CD4-positive, alpha-beta T cell treated with Interleukin-4 for 1 hour (primary cell): ENCODE data around the gene FOXP1.

Experiments
- DNase-seq, 2 donors: peaks; one replicate each; pipeline ENCODE4 v3.0.0-alpha.2; 2020 to 2022

The FOXP1 gene

DNA sequence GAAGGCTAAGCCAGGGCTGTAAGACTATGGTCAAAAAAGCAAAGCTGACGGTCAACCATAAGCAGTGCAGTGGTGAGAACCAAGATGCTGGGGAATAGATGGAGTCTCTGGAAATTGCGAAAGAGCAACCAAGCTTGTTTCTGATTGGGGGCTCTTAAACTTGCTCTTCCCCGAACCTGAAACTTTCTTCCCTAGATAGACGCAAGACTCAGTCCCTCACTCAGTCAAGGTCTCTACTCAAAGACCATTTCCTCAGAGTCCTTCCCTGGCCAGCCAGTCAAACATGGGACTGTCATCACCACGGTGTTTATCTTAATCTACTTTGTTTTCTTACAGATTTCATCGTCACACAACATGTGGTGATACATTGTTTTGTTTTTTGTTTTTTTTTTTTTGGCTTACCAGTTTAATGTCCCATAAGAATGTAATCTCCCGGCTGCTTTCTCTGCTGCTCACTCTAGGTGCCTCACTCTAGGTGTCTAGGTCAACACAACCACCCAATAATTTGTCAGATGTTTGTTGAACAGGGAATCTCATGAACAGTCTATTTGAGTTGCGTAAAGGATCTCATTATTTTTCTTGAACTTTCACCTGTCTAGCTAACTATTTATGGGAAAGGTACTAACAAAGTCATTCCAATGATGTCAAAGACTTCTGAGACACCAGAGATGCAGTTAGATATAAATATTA is 495.4 kb downstream of the FOXP1 start:
- DNase-seq: no peak

DNA sequence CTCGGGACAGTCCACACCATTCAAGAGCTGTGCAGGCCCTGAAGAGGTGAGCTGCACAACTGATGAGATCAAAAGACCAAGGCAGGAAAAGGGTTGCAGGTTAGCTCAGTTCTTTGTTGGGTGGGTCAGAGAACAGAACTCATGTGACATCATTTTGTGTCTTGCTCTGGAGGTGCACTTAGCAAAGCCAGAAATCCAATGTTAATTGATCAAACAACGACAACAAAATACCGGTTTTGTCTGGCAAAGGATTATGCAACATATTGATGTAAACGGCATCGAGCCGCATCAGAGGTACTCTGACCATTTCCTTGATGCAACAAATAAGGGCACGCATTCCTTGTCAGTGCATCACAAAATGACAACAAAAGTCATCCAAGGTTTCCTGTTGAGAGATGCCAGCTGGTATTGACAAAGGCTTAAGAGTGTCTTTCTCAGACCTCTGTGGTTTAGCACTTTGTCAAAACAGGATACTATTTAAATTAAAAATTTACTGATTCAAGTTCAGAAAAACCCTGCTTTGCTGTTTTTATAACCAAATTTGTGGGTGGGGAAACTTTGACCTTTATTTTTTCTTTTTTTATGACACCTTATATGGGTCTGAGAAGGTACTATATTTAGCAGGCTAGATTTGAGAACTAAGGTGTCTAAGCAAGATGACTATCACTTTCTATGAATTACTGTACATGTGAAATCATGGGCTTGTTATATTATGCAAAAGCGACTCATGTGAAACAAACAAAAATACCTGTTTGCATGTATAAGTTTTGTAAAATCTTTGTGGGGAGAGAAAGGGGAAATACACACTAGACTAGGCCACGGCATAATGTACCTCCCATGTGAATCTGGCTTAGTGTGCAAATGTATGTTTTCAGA is 496.1 kb downstream of the FOXP1 start:
- DNase-seq: peak; percentile 45 to 78

DNA sequence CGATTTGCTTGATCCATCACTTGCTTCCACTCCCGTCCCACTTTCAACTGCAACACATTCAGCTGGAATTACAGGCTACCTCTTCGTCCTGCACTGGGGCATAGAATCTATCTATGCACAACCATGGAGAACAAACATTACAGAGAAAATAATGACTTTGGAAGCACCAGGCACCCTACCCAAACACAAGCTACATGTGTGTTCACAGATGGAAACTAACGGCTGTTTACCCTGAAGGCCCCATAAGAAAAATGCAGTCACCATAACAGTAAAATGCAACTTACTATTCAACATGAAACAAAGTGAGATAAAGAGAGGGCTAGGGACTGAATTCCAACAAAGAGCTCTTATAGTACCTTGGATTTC is 496.8 kb downstream of the FOXP1 start:
- no peak for DNase-seq

DNA sequence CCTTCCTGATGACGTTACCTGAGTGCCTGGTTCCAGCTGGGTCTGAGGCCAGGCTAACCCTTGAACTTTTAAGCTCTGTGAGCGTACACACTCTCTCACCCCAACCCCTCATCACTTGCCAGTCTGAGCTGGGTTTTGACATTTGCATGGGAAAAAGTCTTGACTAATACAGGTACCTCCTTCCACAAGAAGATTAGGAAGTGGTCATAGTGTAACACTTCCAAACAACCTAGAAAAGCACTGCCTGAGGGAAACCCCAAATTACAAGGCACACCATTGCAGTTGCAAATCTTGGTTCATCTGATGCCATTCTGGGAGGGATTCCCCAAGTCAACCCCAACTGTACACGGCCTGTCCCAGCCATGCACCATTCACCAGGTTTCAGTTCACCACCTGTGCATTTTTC is 499.8 kb downstream of the FOXP1 start:
- DNase-seq: no peak

DNA sequence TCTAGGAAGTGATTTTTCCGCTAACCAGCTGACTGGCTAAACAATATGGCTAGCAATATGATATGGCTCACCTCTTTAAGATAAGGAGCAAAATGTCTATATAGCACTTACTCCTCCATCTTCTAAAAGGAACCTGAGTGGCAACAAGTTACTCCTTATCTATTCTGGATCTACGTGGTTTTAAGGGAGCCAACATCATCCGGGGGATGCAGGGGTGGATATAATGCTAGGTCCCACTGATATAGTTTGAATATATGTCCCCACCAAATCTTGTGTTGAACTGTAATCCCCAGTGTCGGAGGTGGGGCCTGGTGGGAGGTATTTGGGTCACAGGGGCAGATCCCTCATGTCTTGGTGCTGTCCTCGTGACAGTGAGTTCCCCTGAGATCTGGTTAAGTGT is 500.7 kb downstream of the FOXP1 start:
- DNase-seq: no peak

DNA sequence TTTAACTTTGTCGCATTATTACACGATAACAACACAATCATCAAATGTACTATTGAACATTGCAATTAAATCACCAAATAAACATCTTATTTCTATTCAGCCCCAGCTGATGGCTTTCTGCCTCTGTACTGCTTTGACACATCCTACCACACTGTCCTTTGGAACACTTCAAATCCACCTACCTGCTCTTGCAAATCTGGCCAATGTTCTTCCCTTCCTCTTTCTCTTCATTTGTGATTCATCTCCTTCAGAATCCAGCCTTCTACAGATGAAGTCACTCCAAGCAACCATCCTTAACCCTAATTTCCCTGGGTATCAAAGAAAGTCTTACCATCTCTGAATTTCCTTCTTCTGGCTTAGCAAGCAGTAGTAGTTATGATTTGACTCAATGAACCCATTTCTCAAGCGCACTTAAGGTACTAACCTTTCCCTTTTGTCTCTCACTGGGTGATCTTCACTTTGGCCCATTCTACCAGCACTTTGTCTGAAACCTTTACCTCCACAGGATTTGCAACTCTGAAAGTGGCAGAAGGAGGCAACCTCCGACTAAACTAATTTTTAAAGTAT is 502.9 kb downstream of the FOXP1 start:
- DNase-seq: no peak

DNA sequence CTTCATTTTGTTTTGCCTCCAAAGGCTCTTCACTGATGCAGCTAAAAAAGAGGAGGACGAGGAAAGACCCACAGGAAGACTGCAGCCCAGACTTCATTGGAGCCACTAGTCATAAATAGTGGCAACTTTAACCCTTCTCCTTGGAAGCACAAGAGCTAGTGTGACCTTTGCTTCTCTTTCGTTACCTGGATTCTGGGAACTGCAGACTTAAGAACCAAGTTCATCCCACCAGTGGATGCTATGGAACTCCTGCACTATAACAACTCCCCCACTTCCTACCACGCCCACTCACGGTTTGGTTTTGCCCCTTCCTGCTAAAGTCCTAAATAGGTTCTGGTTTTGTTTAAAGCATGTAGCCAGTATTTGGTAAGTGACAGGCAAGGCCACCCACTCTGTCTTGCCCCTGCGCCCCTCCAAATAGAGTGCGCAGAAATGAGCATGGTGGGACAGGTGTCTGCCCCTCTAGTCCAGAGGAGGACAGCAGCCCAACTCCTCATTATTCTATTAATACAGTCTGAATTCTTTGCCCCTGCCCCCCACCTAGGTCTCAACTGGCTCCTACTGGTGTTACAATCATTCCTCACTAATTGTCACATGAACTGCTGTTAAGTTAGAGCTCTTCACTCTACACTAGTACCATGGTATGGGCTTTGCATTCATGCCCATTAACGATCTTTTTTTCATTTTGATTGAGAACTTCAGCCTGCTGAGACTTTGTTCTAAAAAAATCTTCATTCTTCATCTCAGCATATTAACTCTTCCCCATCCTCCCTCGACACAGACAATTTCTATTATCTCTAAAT is 504.6 kb downstream of the FOXP1 start:
- DNase-seq: no peak

DNA sequence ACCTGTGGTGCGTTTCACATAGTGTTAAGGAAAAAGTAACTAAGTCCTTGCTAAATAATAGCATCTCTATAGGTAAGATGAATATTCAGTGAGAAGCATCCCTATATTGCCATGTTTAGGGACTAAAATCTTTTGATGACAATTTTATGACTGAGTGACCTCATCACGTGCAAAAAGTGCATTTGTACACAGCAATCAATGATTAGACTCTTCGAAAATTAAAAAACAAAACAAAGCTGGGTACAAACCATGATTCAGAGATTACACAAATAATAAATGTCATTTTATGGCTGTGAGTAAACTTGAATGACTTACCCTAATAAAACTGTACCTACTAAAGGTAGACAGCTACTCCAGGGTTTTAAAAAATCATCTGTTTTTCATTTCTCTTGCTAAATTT is 505.3 kb downstream of the FOXP1 start:
- DNase-seq: no peak

DNA sequence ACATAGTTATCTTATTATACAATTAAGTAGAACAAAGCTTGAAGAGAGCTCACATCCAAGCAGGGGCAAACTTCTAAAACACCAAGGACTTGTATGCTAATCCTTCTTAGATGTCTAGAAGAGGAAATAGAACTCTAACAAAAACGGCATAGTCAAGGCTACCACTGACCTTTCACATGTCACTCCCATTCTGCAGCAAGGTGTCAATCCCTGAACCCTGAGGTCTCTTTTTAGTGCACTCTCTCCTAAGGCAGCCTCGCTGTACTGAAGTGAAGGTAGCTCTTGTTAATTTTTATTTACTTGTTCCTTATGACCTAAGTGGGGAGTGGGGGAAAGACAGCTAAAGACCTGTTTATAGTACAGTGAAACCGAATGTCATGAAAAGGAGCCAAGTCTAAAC is 506.5 kb downstream of the FOXP1 start:
- no peak for DNase-seq

DNA sequence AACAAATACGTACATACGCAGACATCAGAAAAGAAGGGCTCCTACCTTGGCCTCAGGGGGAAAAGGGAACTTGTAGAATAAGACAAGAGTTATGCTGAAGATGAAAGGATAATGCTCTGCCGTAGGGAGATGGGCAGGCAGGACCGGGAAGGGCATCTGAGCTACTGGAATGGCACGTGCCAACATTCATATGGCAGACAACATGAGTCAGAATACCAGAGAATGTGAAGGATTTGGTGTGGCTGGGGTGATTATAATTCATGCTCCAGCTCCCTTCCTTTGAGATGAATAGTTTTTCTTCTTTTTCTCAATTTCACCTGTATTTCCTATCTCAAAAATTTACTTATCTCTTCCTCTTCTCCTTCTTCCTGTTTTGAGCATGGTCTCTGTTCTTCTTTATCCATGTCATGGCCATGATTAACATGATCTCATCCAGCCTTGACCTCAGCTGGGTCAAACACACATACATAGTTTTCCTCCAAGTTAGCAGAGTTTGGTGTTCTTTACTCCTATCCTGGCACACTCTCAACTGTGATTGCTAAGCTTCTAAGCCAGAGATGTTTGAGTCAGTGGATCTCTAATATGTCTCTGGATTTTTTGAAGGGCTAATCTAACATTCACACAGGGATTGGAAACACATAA is 507.0 kb downstream of the FOXP1 start:
- no peak for DNase-seq

DNA sequence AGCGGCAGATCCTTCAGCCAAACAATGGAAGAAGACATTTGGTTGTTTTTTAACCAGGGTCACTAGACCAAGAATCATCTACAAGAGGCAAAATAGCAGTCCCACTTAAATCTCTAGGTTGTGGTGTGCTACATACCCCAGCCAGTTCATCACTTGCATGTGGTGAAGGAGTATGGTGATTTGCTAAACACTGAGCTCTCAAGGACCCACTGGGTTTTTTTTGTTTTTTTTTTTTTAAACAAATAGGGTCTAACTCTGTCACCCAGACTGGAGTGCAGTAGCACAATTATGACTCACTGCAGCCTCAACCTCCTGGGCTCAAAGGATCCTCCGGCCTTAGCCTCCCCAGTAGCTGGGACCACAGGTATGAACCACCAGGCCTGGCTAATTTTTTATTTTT is 508.0 kb downstream of the FOXP1 start:
- no peak for DNase-seq

DNA sequence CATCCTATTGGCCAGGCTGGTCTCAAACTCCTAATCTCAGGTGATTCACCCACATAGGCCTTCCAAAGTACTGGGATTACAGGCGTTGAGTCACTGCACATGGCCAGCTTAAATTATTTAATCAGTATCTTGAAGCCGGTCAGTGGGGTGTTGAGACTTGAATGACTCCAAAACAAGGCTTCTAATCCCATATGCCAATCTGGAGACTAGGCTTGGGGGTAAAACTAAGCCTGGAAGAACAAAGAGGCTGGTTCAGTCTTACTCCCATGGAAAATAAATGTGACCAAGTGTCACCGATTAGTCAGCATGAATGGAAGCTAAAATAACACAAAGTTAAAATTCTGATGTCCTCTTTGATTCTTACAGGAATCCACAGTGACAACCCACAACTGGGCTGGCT is 509.1 kb downstream of the FOXP1 start:
- no peak for DNase-seq

DNA sequence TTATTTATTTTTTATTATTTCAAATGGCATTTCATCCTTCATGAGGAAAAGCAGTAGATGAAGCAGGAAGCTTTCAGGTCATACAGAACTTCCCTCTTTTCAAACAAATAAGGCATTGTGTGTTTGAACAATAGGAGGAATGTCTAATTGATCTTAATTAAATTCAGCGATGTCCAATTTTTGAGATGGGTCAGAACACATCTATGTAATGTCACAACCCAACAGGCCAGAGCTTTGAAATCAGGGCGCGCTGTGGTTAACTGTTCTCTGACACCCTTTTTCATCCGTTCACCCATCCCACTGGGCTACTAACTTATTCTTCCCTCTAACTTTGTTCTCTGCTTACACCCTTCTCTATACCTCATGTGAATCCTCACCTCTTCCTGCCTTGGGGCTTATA is 510.5 kb downstream of the FOXP1 start:
- no peak for DNase-seq

DNA sequence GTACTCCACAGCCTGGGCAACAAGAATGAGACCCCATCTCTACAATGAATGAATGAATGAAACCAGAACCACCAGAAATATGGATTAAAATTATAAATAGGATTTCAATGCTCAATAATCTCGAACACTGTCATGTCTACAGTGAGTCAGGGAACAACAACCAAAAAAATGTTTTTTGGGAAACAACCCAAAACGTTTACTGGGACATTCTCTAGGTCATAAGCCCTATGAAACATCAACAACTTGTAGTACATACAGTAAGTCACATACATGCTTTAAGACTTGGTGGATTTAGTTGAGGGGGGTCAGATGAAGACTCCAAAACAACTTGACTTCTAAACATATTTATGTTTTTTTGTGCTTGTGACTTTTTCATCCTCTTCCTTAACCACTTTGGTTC is 511.2 kb downstream of the FOXP1 start:
- DNase-seq: no peak

DNA sequence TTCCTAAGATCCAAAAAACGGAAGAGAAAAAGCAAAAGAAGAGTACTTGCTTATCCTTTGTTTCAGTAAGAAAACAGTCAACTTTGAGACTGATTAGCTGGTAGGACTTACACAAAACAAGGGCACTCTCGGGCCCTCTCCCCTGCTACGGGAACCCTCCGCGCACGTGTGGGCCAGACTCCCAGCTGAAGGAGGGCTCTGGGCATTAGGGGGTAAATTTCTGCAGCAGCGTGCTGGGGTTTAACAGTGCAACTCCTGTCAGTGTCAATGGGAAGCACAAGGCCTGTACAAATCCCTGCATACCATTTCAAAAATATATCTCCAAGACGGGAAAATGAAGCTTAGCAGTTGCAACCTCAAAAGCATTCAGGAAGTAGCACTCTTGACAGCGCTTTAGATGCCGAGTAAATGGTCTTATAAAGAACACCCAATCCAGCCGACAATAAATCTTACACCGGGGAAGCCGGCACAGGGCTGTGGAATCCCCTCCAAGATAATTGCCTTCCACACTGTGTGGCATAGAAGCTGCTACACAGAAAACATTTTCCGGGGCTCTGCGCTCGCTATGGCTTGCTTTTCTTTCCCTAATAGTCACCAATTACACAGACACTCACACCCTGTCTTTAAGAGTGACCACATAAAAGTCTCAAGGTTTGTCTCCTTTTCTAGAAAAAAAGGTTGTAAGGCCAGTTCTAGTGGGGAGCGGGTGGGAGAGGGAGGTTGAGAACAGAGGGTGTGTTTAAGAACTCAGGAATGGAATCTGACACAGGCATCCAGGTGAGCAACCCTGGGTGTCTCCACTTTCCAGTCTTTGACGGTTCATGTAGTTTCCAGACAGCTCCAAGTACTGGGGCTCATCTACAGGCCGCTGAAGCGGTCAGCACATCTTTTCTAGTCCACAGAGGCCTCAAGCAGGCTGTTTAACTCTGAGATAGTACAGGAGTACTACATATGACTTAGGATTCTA is 512.7 kb downstream of the FOXP1 start:
- no peak for DNase-seq

DNA sequence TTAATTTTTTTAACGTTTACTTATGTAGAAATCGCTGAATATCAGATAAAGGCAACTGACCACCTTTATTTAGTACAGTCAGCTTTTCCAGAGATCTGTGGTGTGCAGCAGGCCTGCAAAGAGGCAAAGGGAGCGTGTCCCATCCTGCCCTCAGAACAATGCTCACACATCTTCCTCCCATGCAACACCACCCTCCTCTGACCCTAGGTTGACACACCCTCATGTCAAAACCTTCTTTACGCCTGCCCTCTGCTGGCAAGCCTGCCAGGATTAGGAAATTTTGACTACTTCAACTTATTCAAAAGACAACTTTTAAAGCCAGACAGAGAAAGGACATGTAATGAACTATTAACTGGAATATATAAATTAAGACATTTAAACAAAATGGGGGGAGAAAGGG is 513.7 kb downstream of the FOXP1 start:
- peak; percentile 76 to 78 for DNase-seq

DNA sequence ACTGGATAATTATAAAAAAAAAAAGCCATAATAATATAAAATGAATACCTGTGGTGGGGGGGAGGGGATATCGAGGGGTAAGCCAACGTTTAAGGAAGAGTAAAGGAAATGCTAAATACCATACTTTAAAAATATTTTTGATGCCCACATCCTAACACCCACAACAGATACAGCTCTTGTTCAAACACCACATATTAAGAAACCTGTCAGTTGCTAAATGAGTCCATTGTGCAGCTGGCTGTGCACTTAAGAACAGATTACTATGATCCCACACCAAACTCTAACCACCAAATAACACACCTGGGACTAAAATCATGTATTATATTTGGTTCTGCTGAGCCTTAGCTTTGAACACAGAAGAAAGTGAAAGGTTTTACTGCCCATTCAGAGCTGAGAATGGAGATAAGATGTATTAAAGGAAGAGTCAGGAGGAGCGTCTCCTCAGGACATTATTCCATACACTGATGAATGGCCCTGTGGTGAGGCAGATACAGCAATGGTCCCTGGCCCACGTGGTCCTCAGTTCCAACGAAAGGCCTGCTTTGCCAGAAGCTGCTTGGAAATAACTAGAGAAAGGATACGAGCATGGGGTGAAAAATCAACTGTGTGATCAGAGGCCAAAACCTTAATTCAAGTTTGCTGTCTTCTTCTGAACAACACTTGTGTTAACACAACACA is 515.4 kb downstream of the FOXP1 start:
- peak in 1 of 2 donors; percentile 45 for DNase-seq

DNA sequence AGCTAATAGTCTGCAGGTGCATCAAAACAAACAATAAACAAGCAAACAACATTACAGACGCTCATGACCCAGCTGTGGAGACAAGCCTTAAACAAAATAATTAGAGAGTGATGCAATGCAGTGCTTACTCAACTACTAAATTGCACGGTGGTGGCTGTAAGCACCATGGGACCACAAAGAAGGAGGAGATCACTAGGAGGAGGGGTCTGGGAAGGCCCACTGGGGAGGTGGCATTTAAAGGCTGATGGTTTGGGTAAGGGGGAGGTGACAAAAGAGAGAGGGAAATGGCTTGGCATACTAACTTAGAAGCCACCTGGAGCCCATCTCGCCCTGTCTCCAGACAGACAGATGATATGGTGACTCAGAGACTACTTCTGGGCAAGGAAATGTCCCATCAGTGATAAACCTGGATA is 516.7 kb downstream of the FOXP1 start:
- peak; percentile 38 to 55 for DNase-seq

DNA sequence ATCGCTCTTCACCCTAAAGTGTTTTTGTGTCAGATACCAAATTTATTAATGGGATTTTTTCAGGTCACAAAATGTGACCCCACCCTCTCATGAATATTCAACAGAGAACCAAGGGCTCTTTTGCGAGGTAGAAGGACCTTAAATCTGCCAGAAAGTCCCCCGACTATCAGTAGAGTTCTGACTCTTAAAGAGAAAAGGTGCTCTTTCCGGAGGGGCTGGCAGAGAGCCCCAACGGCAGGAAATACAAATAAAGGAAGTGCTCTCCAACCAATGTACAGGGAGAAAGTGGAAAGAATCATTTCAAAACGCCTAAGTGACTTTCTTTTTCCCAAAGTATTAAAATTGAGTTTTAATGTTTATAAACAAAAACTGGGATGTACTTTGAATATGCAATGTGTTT is 517.2 kb downstream of the FOXP1 start:
- peak; percentile 50 to 78 for DNase-seq

DNA sequence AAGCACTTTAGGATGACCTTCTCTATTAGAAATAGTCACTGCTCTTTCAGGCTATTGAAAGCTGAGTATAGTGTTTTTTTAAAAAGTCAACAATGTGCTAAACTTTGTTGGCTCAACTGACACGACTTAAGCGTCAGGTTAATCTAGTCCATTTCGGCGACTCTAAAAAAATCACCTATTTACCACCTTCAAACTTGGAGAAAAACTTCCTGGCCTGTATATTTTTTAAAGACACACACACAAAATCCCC is 517.8 kb downstream of the FOXP1 start:
- DNase-seq: no peak
